ENCODE data around the gene ALLC.

ALLC gene

GRCh38 chr2:3630631-3631030, 27.4 kb upstream of the ALLC start:
- no peak for TF ChIP-seq CTCF (IDR thresholded peaks at IDR 0.05; ENCODE audit: low read depth, low read length, missing control alignments)
- no peaks in the 10 kb centered on the region for H3K27me3 ChIP-seq (replicated peaks)
- no peak for DNase-seq
- no peak overlapping the region for H3K27ac ChIP-seq
- in situ Hi-C loops (cut with HindIII; ENCODE audit: low pct_ligation_motif_present, low sequenced_read_pairs), result no loop called here
- H3K4me3 ChIP-seq (ENCODE audit: low read depth, low read length), result no peak overlapping the region
- no peaks in the 10 kb centered on the region for H3K36me3 ChIP-seq (replicated peaks)

- no peak for TF ChIP-seq CTCF (IDR thresholded peaks at IDR 0.05; ENCODE audit: low read depth, low read length, missing control alignments)
- no peaks in the 10 kb centered on the region for H3K27me3 ChIP-seq (replicated peaks)
- H3K36me3 ChIP-seq (replicated peaks), result no peaks in the 10 kb centered on the region
- no peak for DNase-seq
- H3K27ac ChIP-seq, result no peak overlapping the region
- no peak overlapping the region for H3K4me3 ChIP-seq (ENCODE audit: low read depth, low read length)
- in situ Hi-C loops (cut with HindIII; ENCODE audit: low pct_ligation_motif_present, low sequenced_read_pairs), result no loop called here
Measured at GRCh38 chr2:3631161-3631850, 26.7 kb upstream of the ALLC start.

GRCh38 chr2:3631851-3632659, 25.9 kb upstream of the ALLC start:
- no peak for TF ChIP-seq CTCF (IDR thresholded peaks at IDR 0.05; ENCODE audit: low read depth, low read length, missing control alignments)
- Histone ChIP-seq H3K27me3 (replicated peaks) (no peaks in the 10 kb centered on the region), H3K27ac (no peak overlapping the region), H3K4me3 (ENCODE audit: low read depth, low read length) (no peak overlapping the region), H3K36me3 (replicated peaks) (no peaks in the 10 kb centered on the region)
- DNase-seq, result no peak
- in situ Hi-C loops (cut with HindIII; ENCODE audit: low pct_ligation_motif_present, low sequenced_read_pairs), result no loop called here

- no peaks in the 10 kb centered on the region for H3K36me3 ChIP-seq (replicated peaks)
- no peak for DNase-seq
- no peak overlapping the region for H3K4me3 ChIP-seq (ENCODE audit: low read depth, low read length)
- no peak for TF ChIP-seq CTCF (IDR thresholded peaks at IDR 0.05; ENCODE audit: low read depth, low read length, missing control alignments)
- in situ Hi-C loops (cut with HindIII; ENCODE audit: low pct_ligation_motif_present, low sequenced_read_pairs), result no loop called here
- no peaks in the 10 kb centered on the region for H3K27me3 ChIP-seq (replicated peaks)
- no peak overlapping the region for H3K27ac ChIP-seq
Measured at GRCh38 chr2:3633089-3633981, 24.7 kb upstream of the ALLC start.

- DNase-seq, result no peak
- TF ChIP-seq CTCF (IDR thresholded peaks at IDR 0.05; ENCODE audit: low read depth, low read length, missing control alignments), result no peak
Measured at GRCh38 chr2:3633982-3634595, 23.9 kb upstream of the ALLC start.

More at GRCh38 chr2:3633982-3634595, 23.9 kb upstream of the ALLC start:
- in situ Hi-C loops (cut with HindIII; ENCODE audit: low pct_ligation_motif_present, low sequenced_read_pairs), result no loop called here
- Histone ChIP-seq H3K36me3 (replicated peaks) (no peaks in the 10 kb centered on the region), H3K27me3 (replicated peaks) (no peaks in the 10 kb centered on the region), H3K27ac (no peak overlapping the region), H3K4me3 (ENCODE audit: low read depth, low read length) (no peak overlapping the region)
